Islet precursor cell (in vitro differentiated cells): ENCODE measurements around the gene MFSD2A.
A peak's percentile ranks its signal among the peaks of the same experiment; 100 is the strongest.
"Not testable (repeated sequence)": the region's sequence is repeated elsewhere in the genome, so short reads cannot be mapped to it uniquely, and the experiment has no call there.

Experiments used
- DNase-seq: peaks from one replicate; pipeline ENCODE4 v3.0.0-alpha.2; 2018

MFSD2A gene

DNA sequence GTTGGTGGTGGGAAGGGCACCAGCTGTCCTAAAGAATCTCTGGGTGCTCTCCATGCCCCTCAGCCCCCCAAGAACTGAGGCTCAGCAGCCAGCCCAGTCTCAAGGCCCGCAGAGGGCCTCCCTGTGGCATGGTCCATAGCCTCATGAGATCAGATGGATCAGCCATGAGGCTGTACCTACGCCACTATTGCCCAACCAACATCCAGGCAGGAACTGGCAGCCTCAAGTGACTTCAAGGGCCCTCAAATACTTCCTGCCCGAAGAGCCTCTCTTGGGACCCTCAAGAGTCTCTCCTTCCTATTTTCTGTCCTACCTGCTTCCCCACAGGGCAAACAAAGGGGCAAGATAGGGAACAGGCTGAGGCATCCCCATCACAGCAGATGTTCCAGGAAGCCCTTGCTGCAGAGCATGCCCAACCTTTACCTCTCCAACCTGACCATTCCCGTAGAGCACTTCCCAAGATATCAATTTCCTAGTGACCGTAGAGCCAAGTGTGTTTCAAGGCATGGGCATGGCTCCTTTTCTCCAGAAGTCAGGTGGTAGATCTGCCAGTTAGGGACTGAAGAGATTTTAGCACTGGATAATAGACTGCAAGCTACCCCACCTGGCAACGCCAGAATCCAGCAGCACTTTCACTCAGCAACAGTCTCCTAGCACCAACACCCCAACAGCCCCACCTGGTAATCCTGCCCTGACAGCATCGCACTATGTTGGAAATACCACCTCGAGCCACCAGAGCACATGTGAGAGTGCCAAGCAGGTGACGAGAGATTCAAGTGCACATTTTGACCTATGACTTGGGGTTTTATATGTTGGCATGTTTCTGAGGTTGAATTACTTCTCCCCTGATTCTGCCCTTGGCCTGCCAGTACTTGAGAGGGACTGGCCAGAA, 13.7 kb upstream of the MFSD2A start:
- no peak for DNase-seq

- DNase-seq = no peak
Measured at GRCh38 chr1:39943471-39944290, 11.3 kb upstream of the MFSD2A start.

DNA sequence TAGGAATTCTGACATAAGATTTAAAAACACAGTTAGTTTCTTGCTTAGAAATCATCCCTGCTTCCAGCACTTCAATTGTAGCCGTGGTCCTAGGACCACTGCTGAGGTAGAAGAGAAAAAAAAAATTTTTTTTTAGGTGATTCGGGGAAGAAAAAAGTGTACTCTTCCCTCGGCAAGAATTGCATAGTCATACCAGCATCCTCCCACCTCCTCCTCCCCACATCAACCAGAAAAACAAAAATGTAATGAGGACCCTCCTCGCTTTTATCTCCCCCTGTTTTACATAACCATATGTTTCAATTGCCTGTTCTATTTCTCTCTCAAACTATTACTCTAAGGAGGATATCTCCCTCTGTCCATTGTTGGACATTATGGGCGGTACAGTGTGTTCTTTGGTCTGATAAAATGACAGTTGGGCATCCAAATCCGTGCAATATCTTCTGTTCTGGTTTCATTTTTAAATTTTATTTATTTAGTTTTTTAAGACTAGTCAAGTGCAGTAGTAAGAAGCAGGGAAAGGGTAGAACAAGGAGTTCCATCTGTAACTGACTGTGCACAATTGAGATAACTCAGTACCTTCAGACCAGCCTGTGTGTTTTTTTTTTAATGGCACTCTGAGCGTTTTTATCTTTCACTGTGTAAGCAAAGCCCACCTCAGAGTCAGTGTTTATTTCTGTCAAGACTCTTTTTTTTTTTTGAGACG, 10.4 kb upstream of the MFSD2A start:
- DNase-seq = no peak

GRCh38 chr1:39946216-39946615, 8.7 kb upstream of the MFSD2A start:
- no peak for DNase-seq

DNA sequence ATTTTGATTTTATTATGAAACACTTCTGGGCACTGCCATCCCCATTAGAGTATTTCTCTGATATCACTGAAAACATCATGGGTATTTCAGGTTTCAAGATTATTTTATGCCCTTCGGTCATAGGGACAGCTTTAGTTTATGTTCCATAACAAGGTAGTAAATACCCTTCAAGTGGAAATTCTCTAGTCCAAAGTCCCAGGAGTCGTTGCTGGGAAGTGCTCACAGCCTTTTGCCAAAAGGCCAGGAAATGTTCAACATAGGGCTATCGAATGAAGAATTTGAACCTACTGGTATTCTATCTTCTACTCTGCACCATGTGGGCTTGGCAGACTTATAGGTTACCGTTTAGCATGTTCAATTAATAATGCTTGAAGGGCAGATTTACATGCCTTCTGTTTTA, 7.7 kb upstream of the MFSD2A start:
- DNase-seq = no peak

DNA sequence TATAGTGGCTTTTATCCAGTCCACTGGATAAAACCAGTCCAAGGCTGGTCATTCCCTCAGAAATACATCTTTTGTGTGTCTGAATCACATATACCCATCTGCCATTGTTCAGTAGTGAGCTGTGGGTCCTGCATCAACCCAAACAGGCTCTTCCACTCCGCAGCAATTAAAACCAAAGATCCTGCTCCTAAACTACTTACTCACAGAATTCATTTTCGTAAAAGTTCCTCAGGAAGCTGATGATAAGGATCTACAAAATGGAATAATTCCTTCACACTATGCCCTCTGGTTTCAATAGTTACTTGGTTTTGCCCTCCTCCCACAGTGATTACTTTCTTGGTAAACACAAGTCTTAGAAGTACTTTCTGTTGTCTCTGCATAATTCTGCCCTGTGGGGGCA, 5.1 kb upstream of the MFSD2A start:
- DNase-seq = no peak

DNA sequence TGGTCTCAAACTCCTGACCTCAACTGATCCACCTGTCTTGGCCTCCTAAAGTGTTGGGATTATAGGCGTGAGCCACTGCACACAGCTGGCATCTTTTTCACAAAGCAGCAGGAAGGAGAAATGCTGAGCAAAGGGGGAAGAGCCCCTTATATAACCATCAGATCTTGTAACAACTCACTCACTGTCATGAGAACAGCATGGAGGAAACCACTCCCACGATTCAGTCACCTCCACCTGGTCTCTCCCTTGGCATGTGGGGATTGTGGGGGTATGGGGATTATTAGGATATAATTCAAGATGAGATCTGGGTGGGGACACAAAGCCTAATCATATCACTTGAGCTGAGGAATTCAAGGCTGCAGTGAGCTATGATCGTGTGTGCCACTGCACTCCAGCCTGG, 3.0 kb upstream of the MFSD2A start:
- DNase-seq = no peak

DNA sequence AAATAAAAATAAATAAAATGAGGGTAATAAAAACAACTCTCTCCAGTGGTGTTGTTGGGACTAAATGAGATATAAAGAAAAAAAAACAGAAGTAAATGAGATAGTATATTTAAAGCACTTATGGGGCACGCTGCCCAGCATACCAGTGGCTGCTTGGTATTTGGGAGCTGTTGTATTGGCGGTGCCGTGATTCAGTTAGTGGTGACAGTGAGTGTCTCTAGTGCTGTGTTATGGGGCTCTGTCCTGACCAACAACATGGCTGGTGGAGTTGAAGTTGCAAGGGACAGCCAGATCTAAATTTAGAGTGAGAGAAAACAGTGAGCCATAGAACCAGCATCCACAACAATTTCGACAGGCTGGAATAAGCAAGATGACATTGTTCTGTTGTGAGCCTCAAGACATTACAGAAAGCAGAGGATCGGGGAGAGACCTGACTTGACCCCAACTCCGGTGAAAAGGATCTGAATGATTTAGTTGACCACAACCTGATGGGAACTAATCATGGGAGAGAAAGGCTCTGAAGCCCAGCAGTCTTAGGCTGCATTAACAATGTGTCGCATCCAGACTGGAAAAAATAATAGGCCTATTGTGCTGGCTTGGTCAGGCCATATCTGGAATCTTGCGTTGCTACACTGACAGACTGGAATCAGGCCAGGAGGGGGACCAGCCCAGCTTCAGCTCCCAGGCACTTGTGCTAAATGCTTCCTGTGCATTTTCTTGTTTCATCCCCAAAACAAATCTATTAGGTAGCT, 2.4 kb upstream of the MFSD2A start:
- DNase-seq = peak; percentile 82

- no peak for DNase-seq
Measured at GRCh38 chr1:39954324-39954869, 548 bp upstream of the MFSD2A start.

DNA sequence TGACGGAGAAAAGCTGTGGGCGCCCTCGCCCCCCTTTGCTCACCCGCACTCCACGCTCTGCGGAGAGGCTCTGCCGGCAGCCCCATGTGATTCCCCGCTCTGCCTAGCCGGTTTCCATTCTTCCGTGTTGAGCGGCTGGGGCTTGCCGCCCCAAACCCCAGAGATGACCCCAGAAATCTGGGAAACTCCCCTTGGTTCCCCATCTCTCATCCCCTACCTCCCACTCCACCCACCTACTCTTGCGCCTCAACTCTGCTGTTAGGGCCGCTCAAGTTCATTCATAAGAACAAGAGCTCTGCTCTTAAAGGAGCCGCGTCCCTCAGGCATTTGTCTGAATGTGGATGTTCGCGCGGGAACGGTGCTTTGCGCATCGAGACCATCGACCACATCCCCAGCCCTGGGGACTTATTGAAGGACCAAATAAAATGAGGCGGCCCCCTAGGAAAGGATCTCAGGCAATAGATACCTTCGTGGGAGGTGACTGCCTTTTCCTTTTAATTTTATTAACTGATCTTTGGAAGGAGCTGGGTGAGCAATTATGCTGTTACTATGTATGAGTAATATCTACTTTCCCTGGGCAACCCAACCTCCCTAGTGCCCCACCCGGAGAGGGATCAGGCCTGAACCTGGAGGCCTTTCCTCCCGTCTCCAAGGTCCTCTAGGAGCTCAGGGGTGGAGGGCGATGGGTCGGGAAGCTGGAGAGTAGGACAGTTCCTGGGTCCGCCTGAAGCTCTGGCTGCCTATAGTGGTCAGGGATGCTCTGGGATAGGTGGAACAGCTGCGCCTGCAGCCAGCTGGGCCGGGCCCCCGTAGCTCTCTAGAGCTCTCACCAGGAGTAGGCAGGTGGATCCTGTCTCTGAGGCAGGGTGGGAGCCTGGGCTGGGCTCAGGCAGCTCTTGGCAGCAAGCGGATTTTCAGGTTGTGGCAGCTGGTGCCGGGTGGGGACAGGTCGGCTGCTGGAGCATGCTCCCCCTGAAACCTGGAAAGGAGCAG, 898 bp downstream of the MFSD2A start:
- no peak for DNase-seq

GRCh38 chr1:39957299-39958015, 2.5 kb downstream of the MFSD2A start:
- DNase-seq = no peak

DNA sequence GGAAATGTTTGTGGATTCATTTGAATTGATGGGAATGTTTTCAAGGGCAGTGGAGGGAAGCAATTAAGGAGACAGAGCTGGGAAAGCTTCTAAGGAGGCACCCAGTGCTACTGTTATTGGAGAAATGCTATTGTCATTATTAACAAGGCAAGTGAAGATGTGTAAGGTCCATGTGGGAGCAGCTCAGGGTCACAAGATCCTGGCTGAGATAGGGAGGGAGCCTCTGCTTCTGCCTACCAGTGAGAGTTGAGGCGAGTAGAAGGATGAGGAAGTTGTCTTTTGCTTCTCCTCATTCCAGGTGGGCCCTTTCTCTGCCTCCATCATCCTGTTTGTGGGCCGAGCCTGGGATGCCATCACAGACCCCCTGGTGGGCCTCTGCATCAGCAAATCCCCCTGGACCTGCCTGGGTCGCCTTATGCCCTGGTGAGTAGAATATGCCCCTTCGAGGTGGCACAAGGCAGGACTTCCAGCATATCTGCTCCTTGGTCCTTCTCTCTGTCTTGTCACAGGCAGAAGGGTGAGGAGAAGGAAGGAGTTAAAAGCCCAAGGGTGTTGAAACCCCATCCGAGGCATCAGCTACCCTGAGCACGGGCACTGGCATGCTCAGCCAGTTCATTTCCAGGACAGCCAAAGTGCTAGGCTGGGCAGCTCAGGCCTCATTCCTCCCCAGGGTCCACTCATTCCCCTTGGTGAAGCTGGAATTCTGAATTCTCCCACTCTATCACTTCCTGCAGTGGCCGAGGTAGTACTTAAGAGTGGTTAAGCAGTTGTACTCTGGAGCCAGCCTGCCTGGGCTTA, 3.7 kb downstream of the MFSD2A start:
- DNase-seq = no peak

- DNase-seq = no peak
Measured at GRCh38 chr1:39959651-39960333, 4.8 kb downstream of the MFSD2A start.

- DNase-seq = no peak
Measured at GRCh38 chr1:39960431-39960958, 5.5 kb downstream of the MFSD2A start.

- no peak for DNase-seq
Measured at GRCh38 chr1:39962450-39962825, 7.5 kb downstream of the MFSD2A start.

- DNase-seq = not testable (repeated sequence)
Measured at GRCh38 chr1:39962964-39963363, 8.0 kb downstream of the MFSD2A start.

DNA sequence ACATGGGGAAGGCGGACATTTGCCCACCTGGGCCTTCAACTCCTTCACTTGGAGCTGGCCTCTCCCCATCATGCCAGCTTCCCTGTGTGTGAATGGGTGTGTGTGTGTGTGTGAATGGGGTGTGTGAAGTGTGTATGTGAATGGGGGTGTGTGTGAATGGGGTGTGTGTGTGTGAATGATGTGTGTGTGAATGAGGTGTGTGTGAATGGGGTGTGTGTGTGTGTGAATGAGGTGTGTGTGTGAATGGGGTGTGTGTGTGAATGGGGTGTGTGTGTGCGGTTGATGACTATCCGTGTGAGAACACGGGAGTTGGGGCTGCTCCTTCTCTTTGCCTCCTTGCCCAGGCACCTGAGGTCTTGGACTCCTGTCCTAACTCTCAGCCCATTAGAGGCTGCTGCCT, 9.6 kb downstream of the MFSD2A start:
- peak; percentile 14 for DNase-seq

DNA sequence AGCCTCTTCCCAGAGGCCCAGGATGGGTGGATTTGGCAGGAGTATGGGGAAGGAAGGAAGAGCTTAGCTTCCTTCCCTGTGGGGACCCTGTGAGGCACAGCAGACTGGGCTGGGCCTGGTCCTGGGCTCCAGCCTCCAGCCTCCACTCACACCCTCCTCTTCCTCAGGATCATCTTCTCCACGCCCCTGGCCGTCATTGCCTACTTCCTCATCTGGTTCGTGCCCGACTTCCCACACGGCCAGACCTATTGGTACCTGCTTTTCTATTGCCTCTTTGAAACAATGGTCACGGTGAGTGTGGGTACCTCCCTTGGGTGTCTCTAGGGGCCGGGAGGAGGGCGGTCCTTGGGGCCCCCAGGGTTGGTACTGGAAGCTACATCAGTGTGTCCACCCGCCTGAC, 10.1 kb downstream of the MFSD2A start:
- DNase-seq = peak; percentile 29

- DNase-seq = no peak
Measured at GRCh38 chr1:39969048-39969447, 14.1 kb downstream of the MFSD2A start.
